Fibroblast of villous mesenchyme (primary cell): ENCODE results near the gene HGS. TPM values are rescaled to one million over a fixed set of nuclear protein-coding genes. Genes with fewer than 3 reads are reported as not detected.

Source experiments
- DNase-seq: peaks from one replicate; pipeline ENCODE4 v3.0.0-alpha.2; 2010; ENCODE audit warnings: low read depth
- H3K4me3 ChIP-seq: 2 replicates; pipeline ENCODE4 v1.5.1; 2011; ENCODE audit warnings: low read depth, mild to moderate bottlenecking, low read length
- total RNA-seq: library from RNA; depleted of rRNA; stranded (reverse); fragments of >200 nt; gene quantifications from 2 replicates; pipeline ENCODE4 v1.2.3, GENCODE V29; 2012
- TF ChIP-seq, protein P1 (sequence below): IDR thresholded peaks from 2 replicates; pipeline ENCODE4 v1.5.1; 2012; ENCODE audit warnings: low read depth, mild to moderate bottlenecking, low read length; ENCODE audit not compliant: insufficient read depth

Gene HGS
- total RNA-seq, 1 donor = 75.1 TPM

DNA sequence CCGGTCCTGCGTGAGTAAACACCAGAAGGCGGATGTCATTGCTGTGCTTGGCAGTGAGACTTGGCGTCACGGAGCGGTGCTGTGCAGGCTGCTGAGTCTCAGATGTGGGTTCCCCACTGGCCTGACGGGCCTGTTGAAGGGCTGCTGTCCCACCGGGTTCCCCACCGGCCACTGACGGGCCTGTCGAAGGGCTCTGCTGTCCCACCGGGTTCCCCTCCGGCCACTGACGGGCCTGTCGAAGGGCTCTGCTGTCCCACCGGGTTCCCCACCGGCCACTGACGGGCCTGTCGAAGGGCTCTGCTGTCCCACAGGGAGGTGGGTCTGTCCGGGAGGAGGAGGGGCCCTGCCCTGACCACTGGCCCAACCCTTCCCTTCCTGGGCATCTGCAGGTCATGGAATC lies 2.8 kb downstream of the HGS start:
- H3K4me3 ChIP-seq = no peak overlapping the region
- TF ChIP-seq, protein P1, sequence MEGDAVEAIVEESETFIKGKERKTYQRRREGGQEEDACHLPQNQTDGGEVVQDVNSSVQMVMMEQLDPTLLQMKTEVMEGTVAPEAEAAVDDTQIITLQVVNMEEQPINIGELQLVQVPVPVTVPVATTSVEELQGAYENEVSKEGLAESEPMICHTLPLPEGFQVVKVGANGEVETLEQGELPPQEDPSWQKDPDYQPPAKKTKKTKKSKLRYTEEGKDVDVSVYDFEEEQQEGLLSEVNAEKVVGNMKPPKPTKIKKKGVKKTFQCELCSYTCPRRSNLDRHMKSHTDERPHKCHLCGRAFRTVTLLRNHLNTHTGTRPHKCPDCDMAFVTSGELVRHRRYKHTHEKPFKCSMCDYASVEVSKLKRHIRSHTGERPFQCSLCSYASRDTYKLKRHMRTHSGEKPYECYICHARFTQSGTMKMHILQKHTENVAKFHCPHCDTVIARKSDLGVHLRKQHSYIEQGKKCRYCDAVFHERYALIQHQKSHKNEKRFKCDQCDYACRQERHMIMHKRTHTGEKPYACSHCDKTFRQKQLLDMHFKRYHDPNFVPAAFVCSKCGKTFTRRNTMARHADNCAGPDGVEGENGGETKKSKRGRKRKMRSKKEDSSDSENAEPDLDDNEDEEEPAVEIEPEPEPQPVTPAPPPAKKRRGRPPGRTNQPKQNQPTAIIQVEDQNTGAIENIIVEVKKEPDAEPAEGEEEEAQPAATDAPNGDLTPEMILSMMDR = no peak
- DNase-seq = no peak

- TF ChIP-seq, protein P1 = no peak
- H3K4me3 ChIP-seq = no peak overlapping the region
- no peak for DNase-seq
These were observed 4.1 kb downstream of the HGS start for GRCh38 chr17:81687770-81688541.

DNA sequence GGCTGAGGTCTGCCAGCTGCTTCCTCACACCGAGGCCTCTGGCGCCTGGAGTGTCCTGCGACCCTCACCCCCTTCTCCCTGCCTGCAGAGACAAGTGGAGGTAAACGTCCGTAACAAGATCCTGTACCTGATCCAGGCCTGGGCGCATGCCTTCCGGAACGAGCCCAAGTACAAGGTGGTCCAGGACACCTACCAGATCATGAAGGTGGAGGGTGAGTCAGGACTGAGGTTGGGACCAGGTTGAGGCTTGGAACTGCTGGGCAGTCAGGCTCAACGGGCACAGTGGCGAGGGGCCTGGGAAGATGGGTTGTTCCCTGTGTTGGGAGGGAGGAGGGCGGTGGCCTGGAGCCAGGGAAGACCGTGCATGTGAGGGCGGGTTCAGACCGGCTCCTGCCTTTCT lies 4.8 kb downstream of the HGS start:
- DNase-seq = no peak

GRCh38 chr17:81690066-81690465 lies 6.3 kb downstream of the HGS start:
- TF ChIP-seq, protein P1 = no peak
- no peak for DNase-seq
- no peak overlapping the region for H3K4me3 ChIP-seq

More for the DNA sequence above, 4.8 kb downstream of the HGS start:
- TF ChIP-seq, protein P1 = no peak
- no peak overlapping the region for H3K4me3 ChIP-seq

GRCh38 chr17:81690549-81690948 lies 6.7 kb downstream of the HGS start:
- DNase-seq = no peak
- TF ChIP-seq, protein P1 = no peak
- no peak overlapping the region for H3K4me3 ChIP-seq

GRCh38 chr17:81691196-81691595 lies 7.4 kb downstream of the HGS start:
- no peak overlapping the region for H3K4me3 ChIP-seq
- DNase-seq = no peak
- TF ChIP-seq, protein P1 = no peak

GRCh38 chr17:81691608-81692007 lies 7.8 kb downstream of the HGS start:
- H3K4me3 ChIP-seq = no peak overlapping the region
- TF ChIP-seq, protein P1 = no peak
- DNase-seq = no peak
